HCT116 (cell line): ENCODE results near the gene BAIAP2L2. TPM values are rescaled to one million over a fixed set of nuclear protein-coding genes. Genes with fewer than 3 reads are reported as not detected.
"Not testable (repeated sequence)": the region's sequence is repeated elsewhere in the genome, so short reads cannot be mapped to it uniquely, and the experiment has no call there.

Experiments
- ATAC-seq: fragments of 200-7000 bp; cut with Tn5 transposase; 2 replicates; pipeline ENCODE4 v1.9.1; 2020; ENCODE audit warnings: mild to moderate bottlenecking, moderate library complexity
- BruUV-seq: library from RNA; stranded (reverse); fragments of 400-500 nt; replicated peaks from 2 replicates; lab custom pipeline; 2021; lab: Mats Ljungman, UMichigan
- CTCF ChIA-PET: fragments of 300-600 bp; sonication (Branson Sonifier 250); formaldehyde crosslinking; loops from one replicate; lab custom pipeline; 2021; ENCODE audit warnings: antibody characterized with exemption; lab: Charles Lee
- POLR2A ChIA-PET: fragments of 300-600, 350-600 bp; sonication (Branson Sonifier 250); formaldehyde crosslinking; loops from one replicate; lab custom pipeline; 2021; ENCODE audit warnings: antibody characterized with exemption; lab: Charles Lee
- RAD21 ChIA-PET, 2 experiments: fragments of 300-600 bp; sonication (Branson Sonifier 250); formaldehyde crosslinking; loops; one replicate each; lab custom pipeline; 2023; ENCODE audit warnings: low total read pairs in 2 of 2; ENCODE audit not compliant: uncharacterized antibody in 2 of 2, unreplicated experiment in 2 of 2, low non-redundant PET in 1 of 2; lab: Charles Lee
- DNase-seq: peaks from one replicate; pipeline ENCODE4 v3.0.0-alpha.2; 2010; ENCODE audit warnings: low read depth, low spot score
- H2AFZ ChIP-seq: fragments of 200-600 bp; shearing (Covaris generic), sonication (generic); 2 replicates; pipeline ENCODE4 v1.6.1; 2017; ENCODE audit warnings: low read depth, mixed run types, mixed read lengths, antibody characterized with exemption, low read length; ENCODE audit not compliant: poor library complexity, severe bottlenecking
- H3K27ac ChIP-seq: 2 replicates; pipeline ENCODE4 v1.5.1; 2012; ENCODE audit warnings: low read depth, low read length
- H3K27me3 ChIP-seq: fragments of 200-600 bp; sonication (generic); 2 replicates; pipeline ENCODE4 v1.6.1; 2016; ENCODE audit warnings: mixed run types, low read length, mixed read lengths; ENCODE audit not compliant: insufficient read depth
- H3K36me3 ChIP-seq, 2 experiments: fragments of 200-500 bp in 1 of 2; fragments of 200-600 bp in 1 of 2; sonication (Bioruptor generic) in 1 of 2; sonication (generic) in 1 of 2; 2 replicates each; pipeline versions ENCODE4 v1.5.1 to v1.6.1; 2014 to 2016; ENCODE audit warnings: low read length in 2 of 2, inconsistent platforms in 1 of 2, mixed read lengths in 1 of 2, mixed run types in 1 of 2; ENCODE audit not compliant: insufficient read depth in 2 of 2, control insufficient read depth in 1 of 2
- H3K4me1 ChIP-seq, 2 experiments: fragments of 200-600 bp in 1 of 2; sonication (generic) in 1 of 2; 2 replicates each; pipeline versions ENCODE4 v1.5.1 to v1.6.1; 2012 to 2017; ENCODE audit warnings: low read length in 2 of 2, inconsistent platforms in 1 of 2, mild to moderate bottlenecking in 1 of 2, mixed read lengths in 1 of 2, mixed run types in 1 of 2, moderate library complexity in 1 of 2; ENCODE audit not compliant: insufficient read depth in 2 of 2, control insufficient read depth in 1 of 2
- H3K4me2 ChIP-seq: fragments of 200-600 bp; sonication (generic); 2 replicates; pipeline ENCODE4 v1.6.1; 2017; ENCODE audit warnings: mixed run types, low read length, mixed read lengths
- H3K4me3 ChIP-seq, 2 experiments: fragments of 200-600 bp in 1 of 2; sonication (generic) in 1 of 2; replicated peaks in 1 of 2; 2 replicates each; pipeline ENCODE4 v1.5.1; 2011 to 2016; ENCODE audit warnings: low read length in 2 of 2, control low read depth in 1 of 2, low read depth in 1 of 2, mild to moderate bottlenecking in 1 of 2, mixed read lengths in 1 of 2, mixed run types in 1 of 2
- H3K79me2 ChIP-seq: fragments of 200-600 bp; sonication (generic); 2 replicates; pipeline ENCODE4 v1.6.1; 2017; ENCODE audit warnings: mild to moderate bottlenecking, mixed run types, low read length, moderate library complexity, mixed read lengths; ENCODE audit not compliant: insufficient read depth
- H3K9ac ChIP-seq: fragments of 200-600 bp; sonication (generic); 2 replicates; pipeline ENCODE4 v1.6.1; 2016; ENCODE audit warnings: low read length, mixed read lengths
- H3K9me2 ChIP-seq: fragments of 200-600 bp; sonication (generic), shearing (Covaris generic); 2 replicates; pipeline ENCODE4 v1.6.1; 2017; ENCODE audit warnings: mixed run types, mild to moderate bottlenecking, moderate library complexity; ENCODE audit not compliant: insufficient read depth
- H3K9me3 ChIP-seq, 2 experiments: fragments of 200-500 bp in 1 of 2; fragments of 200-600 bp in 1 of 2; sonication (Bioruptor generic) in 1 of 2; sonication (generic) in 1 of 2; 2 replicates each; pipeline ENCODE4 v1.6.1; 2014 to 2017; ENCODE audit warnings: low read length in 2 of 2, mixed read lengths in 2 of 2, inconsistent platforms in 1 of 2, low read depth in 1 of 2, mild to moderate bottlenecking in 1 of 2, mixed run types in 1 of 2, moderate library complexity in 1 of 2; ENCODE audit not compliant: control insufficient read depth in 1 of 2, insufficient read depth in 1 of 2
- H4K20me1 ChIP-seq: fragments of 200-600 bp; sonication (generic), shearing (Covaris generic); 2 replicates; pipeline ENCODE4 v1.6.1; 2017; ENCODE audit warnings: mixed run types, mild to moderate bottlenecking, moderate library complexity; ENCODE audit not compliant: insufficient read depth
- CBX3 ChIP-seq: IDR thresholded peaks from 2 replicates; pipeline ENCODE4 v1.6.1; 2012; ENCODE audit warnings: low read depth
- FOSL1 ChIP-seq: IDR thresholded peaks from 2 replicates; pipeline ENCODE4 v1.6.1; 2012; ENCODE audit warnings: low read depth
- JUND ChIP-seq: IDR thresholded peaks from 2 replicates; pipeline ENCODE4 v1.6.1; 2012
- POLR2A ChIP-seq: IDR thresholded peaks from 2 replicates; pipeline ENCODE4 v1.7.0; 2011; ENCODE audit warnings: borderline replicate concordance; ENCODE audit not compliant: insufficient read depth, insufficient read length; ENCODE audit errors: extremely low read depth
- SP1 ChIP-seq: IDR thresholded peaks from 2 replicates; pipeline ENCODE4 v1.6.1; 2012; ENCODE audit warnings: low read depth
- YY1 ChIP-seq: IDR thresholded peaks from 2 replicates; pipeline ENCODE4 v1.6.1; 2011; ENCODE audit warnings: low read length, low read depth, moderate library complexity, mild to moderate bottlenecking; ENCODE audit not compliant: insufficient replicate concordance; ENCODE audit errors: extremely low read depth
- intact Hi-C: fragments of 100-400 bp; cut with micrococcal nuclease; formaldehyde crosslinking; loops from 2 replicates; pipeline ENCODE4 v1.10.0; 2022
- total RNA-seq: library from RNA; stranded (reverse); gene quantifications from one replicate; pipeline ENCODE4 v1.2.1, GENCODE V29; 2021; ENCODE audit not compliant: unreplicated experiment
- TF ChIP-seq, protein P1 (sequence below): IDR thresholded peaks from 2 replicates; pipeline ENCODE4 v1.6.1; 2012; ENCODE audit warnings: low read depth

The BAIAP2L2 gene
- total RNA-seq, 1 experiment from 2014 or later, result 1.0 TPM

- intact Hi-C loops, result no loop called here
- Histone ChIP-seq H3K9me2 (no peaks in the 10 kb centered on the region), H4K20me1 (no peaks in the 10 kb centered on the region), H2AFZ (no peak overlapping the region), H3K79me2 (no peaks in the 10 kb centered on the region), H3K4me1 (peaks cover 35 to 47% of the 10 kb centered on the region in 2 experiments), H3K9ac (no peak overlapping the region), H3K4me3 (no peak overlapping the region), H3K27ac (peak overlapping the region; percentile 46), H3K27me3 (no peaks in the 10 kb centered on the region), H3K9me3 (no peaks in the 10 kb centered on the region), H3K4me2 (peak overlapping the region; percentile 59), H3K36me3 (no peaks in the 10 kb centered on the region)
- CTCF ChIA-PET, result no interaction called here
- RAD21 ChIA-PET, result no interaction called here
- TF ChIP-seq YY1 (no peak), POLR2A (no peak), SP1 (peak; percentile 37; the same call in 1 of the 2 replicates), FOSL1 (peak; percentile 72), CBX3 (peak; percentile 27; the same call in 1 of the 2 replicates), JUND (peak; percentile 63)
- TF ChIP-seq, protein P1, sequence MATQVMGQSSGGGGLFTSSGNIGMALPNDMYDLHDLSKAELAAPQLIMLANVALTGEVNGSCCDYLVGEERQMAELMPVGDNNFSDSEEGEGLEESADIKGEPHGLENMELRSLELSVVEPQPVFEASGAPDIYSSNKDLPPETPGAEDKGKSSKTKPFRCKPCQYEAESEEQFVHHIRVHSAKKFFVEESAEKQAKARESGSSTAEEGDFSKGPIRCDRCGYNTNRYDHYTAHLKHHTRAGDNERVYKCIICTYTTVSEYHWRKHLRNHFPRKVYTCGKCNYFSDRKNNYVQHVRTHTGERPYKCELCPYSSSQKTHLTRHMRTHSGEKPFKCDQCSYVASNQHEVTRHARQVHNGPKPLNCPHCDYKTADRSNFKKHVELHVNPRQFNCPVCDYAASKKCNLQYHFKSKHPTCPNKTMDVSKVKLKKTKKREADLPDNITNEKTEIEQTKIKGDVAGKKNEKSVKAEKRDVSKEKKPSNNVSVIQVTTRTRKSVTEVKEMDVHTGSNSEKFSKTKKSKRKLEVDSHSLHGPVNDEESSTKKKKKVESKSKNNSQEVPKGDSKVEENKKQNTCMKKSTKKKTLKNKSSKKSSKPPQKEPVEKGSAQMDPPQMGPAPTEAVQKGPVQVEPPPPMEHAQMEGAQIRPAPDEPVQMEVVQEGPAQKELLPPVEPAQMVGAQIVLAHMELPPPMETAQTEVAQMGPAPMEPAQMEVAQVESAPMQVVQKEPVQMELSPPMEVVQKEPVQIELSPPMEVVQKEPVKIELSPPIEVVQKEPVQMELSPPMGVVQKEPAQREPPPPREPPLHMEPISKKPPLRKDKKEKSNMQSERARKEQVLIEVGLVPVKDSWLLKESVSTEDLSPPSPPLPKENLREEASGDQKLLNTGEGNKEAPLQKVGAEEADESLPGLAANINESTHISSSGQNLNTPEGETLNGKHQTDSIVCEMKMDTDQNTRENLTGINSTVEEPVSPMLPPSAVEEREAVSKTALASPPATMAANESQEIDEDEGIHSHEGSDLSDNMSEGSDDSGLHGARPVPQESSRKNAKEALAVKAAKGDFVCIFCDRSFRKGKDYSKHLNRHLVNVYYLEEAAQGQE, result no peak
- POLR2A ChIA-PET, result no interaction called here
- no TSS peak for BruUV-seq
- peak; percentile 73 for ATAC-seq
- peak; percentile 39 for DNase-seq
These were observed 37.8 kb upstream of the BAIAP2L2 start for GRCh38 chr22:38148245-38148644.

- H3K4me3 ChIP-seq, H3K9me2 ChIP-seq, CTCF ChIA-PET, H3K79me2 ChIP-seq, ATAC-seq, H3K36me3 ChIP-seq, BruUV-seq, H3K9me3 ChIP-seq, H2AFZ ChIP-seq, DNase-seq, H4K20me1 ChIP-seq, intact Hi-C loops, POLR2A ChIA-PET, H3K27me3 ChIP-seq: not testable (repeated sequence)
- Histone ChIP-seq H3K9ac (peak overlapping the region; percentile 22; the same call in 1 of the 2 replicates), H3K4me2 (peak overlapping the region; percentile 41), H3K27ac (peak overlapping the region; percentile 58), H3K4me1 (peaks cover 35 to 47% of the 10 kb centered on the region in 2 experiments)
- RAD21 ChIA-PET, result interaction anchor here in 1 of 2 experiments (0.7 to 1.7 kb wide), 2 partner anchors 94 to 833 kb away, joined by 5 to 6 read pairs; no protein-coding TSS in a partner anchor
These were observed 35.7 kb upstream of the BAIAP2L2 start for GRCh38 chr22:38146166-38146565.
